ENCODE results near the gene FCSK. TPM values are rescaled to one million over a fixed set of nuclear protein-coding genes. Genes with fewer than 3 reads are reported as not detected.

The FCSK gene
- total and polyA plus RNA-seq, 4 donors, result 7.3 to 20.4 (median 15.7) TPM

- DNase-seq (ENCODE audit: low read depth in 4 of 6, low spot score in 6 of 6), result no peak
- H3K4me1 ChIP-seq (ENCODE audit: control insufficient read depth, insufficient read depth, low read length), result peaks cover 14% of the 10 kb centered on the region
- H3K27me3 ChIP-seq (ENCODE audit: control insufficient read depth, insufficient read depth, low read length), result no peaks in the 10 kb centered on the region
- peak overlapping the region; percentile 93 for H3K4me3 ChIP-seq (ENCODE audit: low read depth, low read length)
- 93% methylated on average over 7 of the region's 11 CpGs for WGBS (ENCODE audit: insufficient coverage)
- no peak overlapping the region for H3K27ac ChIP-seq (ENCODE audit: low read depth, low read length)
- no peaks in the 10 kb centered on the region for H3K36me3 ChIP-seq (ENCODE audit: control insufficient read depth, insufficient read depth, low read length)
- no peaks in the 10 kb centered on the region for H3K9me3 ChIP-seq (ENCODE audit: control insufficient read depth, insufficient read depth, low read length)
Measured at GRCh38 chr16:70453117-70453891, 1.1 kb upstream of the FCSK start.

GRCh38 chr16:70453892-70454221 lies 538 bp upstream of the FCSK start:
- no peaks in the 10 kb centered on the region for H3K36me3 ChIP-seq (ENCODE audit: control insufficient read depth, insufficient read depth, low read length)
- no peaks in the 10 kb centered on the region for H3K27me3 ChIP-seq (ENCODE audit: control insufficient read depth, insufficient read depth, low read length)
- no peak for DNase-seq (ENCODE audit: low read depth in 4 of 6, low spot score in 6 of 6)
- H3K4me1 ChIP-seq (ENCODE audit: control insufficient read depth, insufficient read depth, low read length), result peaks cover 14% of the 10 kb centered on the region
- no peaks in the 10 kb centered on the region for H3K9me3 ChIP-seq (ENCODE audit: control insufficient read depth, insufficient read depth, low read length)
- WGBS (ENCODE audit: insufficient coverage), result 0% methylated on average over 7 of the region's 8 CpGs
- H3K27ac ChIP-seq (ENCODE audit: low read depth, low read length), result peak overlapping the region; percentile 97
- H3K4me3 ChIP-seq (ENCODE audit: low read depth, low read length), result peak overlapping the region; percentile 93

GRCh38 chr16:70455910-70456309 lies 1.5 kb downstream of the FCSK start:
- no CpG with 5 or more reads among the region's 7 CpGs for WGBS (ENCODE audit: insufficient coverage)
- H3K9me3 ChIP-seq (ENCODE audit: control insufficient read depth, insufficient read depth, low read length), result no peaks in the 10 kb centered on the region
- no peak overlapping the region for H3K4me3 ChIP-seq (ENCODE audit: low read depth, low read length)
- H3K4me1 ChIP-seq (ENCODE audit: control insufficient read depth, insufficient read depth, low read length), result peaks cover 14% of the 10 kb centered on the region
- H3K36me3 ChIP-seq (ENCODE audit: control insufficient read depth, insufficient read depth, low read length), result no peaks in the 10 kb centered on the region
- DNase-seq (ENCODE audit: low read depth in 4 of 6, low spot score in 6 of 6), result no peak
- no peak overlapping the region for H3K27ac ChIP-seq (ENCODE audit: low read depth, low read length)
- H3K27me3 ChIP-seq (ENCODE audit: control insufficient read depth, insufficient read depth, low read length), result no peaks in the 10 kb centered on the region

- no peak for DNase-seq (ENCODE audit: low read depth in 4 of 6, low spot score in 6 of 6)
- H3K27me3 ChIP-seq (ENCODE audit: control insufficient read depth, insufficient read depth, low read length), result no peaks in the 10 kb centered on the region
- H3K4me1 ChIP-seq (ENCODE audit: control insufficient read depth, insufficient read depth, low read length), result peaks cover 14% of the 10 kb centered on the region
- no CpG with 5 or more reads among the region's 5 CpGs for WGBS (ENCODE audit: insufficient coverage)
- H3K4me3 ChIP-seq (ENCODE audit: low read depth, low read length), result no peak overlapping the region
- no peaks in the 10 kb centered on the region for H3K9me3 ChIP-seq (ENCODE audit: control insufficient read depth, insufficient read depth, low read length)
- peaks cover 3% of the 10 kb centered on the region for H3K36me3 ChIP-seq (ENCODE audit: control insufficient read depth, insufficient read depth, low read length)
- H3K27ac ChIP-seq (ENCODE audit: low read depth, low read length), result no peak overlapping the region
Measured at GRCh38 chr16:70457446-70458166, 3.2 kb downstream of the FCSK start.

GRCh38 chr16:70460737-70461261 lies 6.4 kb downstream of the FCSK start:
- no peaks in the 10 kb centered on the region for H3K27me3 ChIP-seq (ENCODE audit: control insufficient read depth, insufficient read depth, low read length)
- no peaks in the 10 kb centered on the region for H3K9me3 ChIP-seq (ENCODE audit: control insufficient read depth, insufficient read depth, low read length)
- no peak overlapping the region for H3K4me3 ChIP-seq (ENCODE audit: low read depth, low read length)
- peaks cover 2% of the 10 kb centered on the region for H3K4me1 ChIP-seq (ENCODE audit: control insufficient read depth, insufficient read depth, low read length)
- peaks cover 19% of the 10 kb centered on the region for H3K36me3 ChIP-seq (ENCODE audit: control insufficient read depth, insufficient read depth, low read length)
- DNase-seq (ENCODE audit: low read depth in 4 of 6, low spot score in 6 of 6), result no peak
- WGBS (ENCODE audit: insufficient coverage), result 59% methylated on average over 8 of the region's 8 CpGs
- H3K27ac ChIP-seq (ENCODE audit: low read depth, low read length), result no peak overlapping the region

- no peaks in the 10 kb centered on the region for H3K4me1 ChIP-seq (ENCODE audit: control insufficient read depth, insufficient read depth, low read length)
- WGBS (ENCODE audit: insufficient coverage), result 92% methylated on average over 1 of the region's 2 CpGs
- no peak for DNase-seq (ENCODE audit: low read depth in 4 of 6, low spot score in 6 of 6)
- no peak overlapping the region for H3K27ac ChIP-seq (ENCODE audit: low read depth, low read length)
- H3K4me3 ChIP-seq (ENCODE audit: low read depth, low read length), result no peak overlapping the region
- H3K27me3 ChIP-seq (ENCODE audit: control insufficient read depth, insufficient read depth, low read length), result no peaks in the 10 kb centered on the region
- no peaks in the 10 kb centered on the region for H3K9me3 ChIP-seq (ENCODE audit: control insufficient read depth, insufficient read depth, low read length)
- H3K36me3 ChIP-seq (ENCODE audit: control insufficient read depth, insufficient read depth, low read length), result peaks cover 36% of the 10 kb centered on the region
Measured at GRCh38 chr16:70463235-70463634, 8.8 kb downstream of the FCSK start.

- Histone ChIP-seq H3K27me3 (ENCODE audit: control insufficient read depth, insufficient read depth, low read length) (no peaks in the 10 kb centered on the region), H3K4me3 (ENCODE audit: low read depth, low read length) (no peak overlapping the region), H3K27ac (ENCODE audit: low read depth, low read length) (no peak overlapping the region), H3K9me3 (ENCODE audit: control insufficient read depth, insufficient read depth, low read length) (no peaks in the 10 kb centered on the region), H3K36me3 (ENCODE audit: control insufficient read depth, insufficient read depth, low read length) (peaks cover 57% of the 10 kb centered on the region), H3K4me1 (ENCODE audit: control insufficient read depth, insufficient read depth, low read length) (no peaks in the 10 kb centered on the region)
- DNase-seq (ENCODE audit: low read depth in 4 of 6, low spot score in 6 of 6), result no peak
- 90% methylated on average over 9 of the region's 13 CpGs for WGBS (ENCODE audit: insufficient coverage)
Measured at GRCh38 chr16:70465999-70466804, 11.8 kb downstream of the FCSK start.

- H3K9me3 ChIP-seq (ENCODE audit: control insufficient read depth, insufficient read depth, low read length), result no peaks in the 10 kb centered on the region
- H3K36me3 ChIP-seq (ENCODE audit: control insufficient read depth, insufficient read depth, low read length), result peaks cover 58% of the 10 kb centered on the region
- DNase-seq (ENCODE audit: low read depth in 4 of 6, low spot score in 6 of 6), result no peak
- WGBS (ENCODE audit: insufficient coverage), result 84% methylated on average over 6 of the region's 7 CpGs
- H3K27ac ChIP-seq (ENCODE audit: low read depth, low read length), result no peak overlapping the region
- H3K4me1 ChIP-seq (ENCODE audit: control insufficient read depth, insufficient read depth, low read length), result no peaks in the 10 kb centered on the region
- H3K27me3 ChIP-seq (ENCODE audit: control insufficient read depth, insufficient read depth, low read length), result no peaks in the 10 kb centered on the region
- no peak overlapping the region for H3K4me3 ChIP-seq (ENCODE audit: low read depth, low read length)
Measured at GRCh38 chr16:70466805-70467076, 12.3 kb downstream of the FCSK start.

- Histone ChIP-seq H3K27ac (ENCODE audit: low read depth, low read length) (no peak overlapping the region), H3K4me1 (ENCODE audit: control insufficient read depth, insufficient read depth, low read length) (no peaks in the 10 kb centered on the region), H3K4me3 (ENCODE audit: low read depth, low read length) (no peak overlapping the region), H3K9me3 (ENCODE audit: control insufficient read depth, insufficient read depth, low read length) (no peaks in the 10 kb centered on the region), H3K36me3 (ENCODE audit: control insufficient read depth, insufficient read depth, low read length) (peaks cover 61% of the 10 kb centered on the region), H3K27me3 (ENCODE audit: control insufficient read depth, insufficient read depth, low read length) (no peaks in the 10 kb centered on the region)
- 87% methylated on average over 11 of the region's 11 CpGs for WGBS (ENCODE audit: insufficient coverage)
- no peak for DNase-seq (ENCODE audit: low read depth in 4 of 6, low spot score in 6 of 6)
Measured at GRCh38 chr16:70467113-70467512, 12.7 kb downstream of the FCSK start.

All from spinal cord (tissue), 10 donors.